GM06990 (cell line): ENCODE results near the gene SEMA4A.
"Not testable (repeated sequence)": the region's sequence is repeated elsewhere in the genome, so short reads cannot be mapped to it uniquely, and the experiment has no call there.

Experiments used
- DNase-seq: peaks from one replicate; pipeline ENCODE4 v3.0.0-alpha.2; 2011; ENCODE audit not compliant: insufficient read length; ENCODE audit errors: extremely low read depth
- H3K27me3 ChIP-seq: replicated peaks from 2 replicates; pipeline ENCODE4 v1.6.0; 2011; ENCODE audit warnings: low read length; ENCODE audit not compliant: control insufficient read depth, insufficient read depth
- H3K36me3 ChIP-seq: 2 replicates; pipeline ENCODE4 v1.5.1; 2011; ENCODE audit warnings: low read length; ENCODE audit not compliant: control insufficient read depth, insufficient read depth
- H3K4me3 ChIP-seq: replicated peaks from 2 replicates; pipeline ENCODE4 v1.5.1; 2011; ENCODE audit warnings: low read depth, mild to moderate bottlenecking, control low read depth, low read length
- TF ChIP-seq, protein P1 (sequence below): IDR thresholded peaks from 2 replicates; pipeline ENCODE4 v1.5.1; 2011; ENCODE audit warnings: low read length, control low read depth, mild to moderate bottlenecking, inconsistent platforms; ENCODE audit not compliant: insufficient read depth, poor library complexity, severe bottlenecking

The SEMA4A gene

DNA sequence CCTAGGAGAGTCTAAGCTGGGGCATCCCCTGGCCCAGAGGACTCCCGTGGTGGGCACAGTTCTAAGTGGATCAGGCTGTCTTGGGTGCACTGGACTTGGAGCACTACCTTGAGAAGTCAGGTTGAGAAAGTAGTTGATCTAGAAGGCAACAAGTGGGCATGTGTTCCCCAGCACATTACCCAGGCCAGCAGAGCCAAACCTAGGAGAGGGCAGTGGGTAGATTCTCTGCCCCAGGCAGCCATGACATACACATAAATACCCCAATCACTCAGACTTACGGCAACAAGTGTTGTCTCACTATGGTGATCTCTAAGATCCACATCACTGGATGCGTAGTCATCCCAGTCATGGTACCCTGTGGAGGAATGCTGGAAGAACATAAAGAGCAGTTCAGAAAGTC, 57.9 kb downstream of the SEMA4A start:
- Histone ChIP-seq H3K36me3 (peaks cover 15% of the 10 kb centered on the region), H3K4me3 (no peak overlapping the region), H3K27me3 (no peaks in the 10 kb centered on the region)
- TF ChIP-seq, protein P1, sequence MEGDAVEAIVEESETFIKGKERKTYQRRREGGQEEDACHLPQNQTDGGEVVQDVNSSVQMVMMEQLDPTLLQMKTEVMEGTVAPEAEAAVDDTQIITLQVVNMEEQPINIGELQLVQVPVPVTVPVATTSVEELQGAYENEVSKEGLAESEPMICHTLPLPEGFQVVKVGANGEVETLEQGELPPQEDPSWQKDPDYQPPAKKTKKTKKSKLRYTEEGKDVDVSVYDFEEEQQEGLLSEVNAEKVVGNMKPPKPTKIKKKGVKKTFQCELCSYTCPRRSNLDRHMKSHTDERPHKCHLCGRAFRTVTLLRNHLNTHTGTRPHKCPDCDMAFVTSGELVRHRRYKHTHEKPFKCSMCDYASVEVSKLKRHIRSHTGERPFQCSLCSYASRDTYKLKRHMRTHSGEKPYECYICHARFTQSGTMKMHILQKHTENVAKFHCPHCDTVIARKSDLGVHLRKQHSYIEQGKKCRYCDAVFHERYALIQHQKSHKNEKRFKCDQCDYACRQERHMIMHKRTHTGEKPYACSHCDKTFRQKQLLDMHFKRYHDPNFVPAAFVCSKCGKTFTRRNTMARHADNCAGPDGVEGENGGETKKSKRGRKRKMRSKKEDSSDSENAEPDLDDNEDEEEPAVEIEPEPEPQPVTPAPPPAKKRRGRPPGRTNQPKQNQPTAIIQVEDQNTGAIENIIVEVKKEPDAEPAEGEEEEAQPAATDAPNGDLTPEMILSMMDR, result no peak
- no peak for DNase-seq

DNA sequence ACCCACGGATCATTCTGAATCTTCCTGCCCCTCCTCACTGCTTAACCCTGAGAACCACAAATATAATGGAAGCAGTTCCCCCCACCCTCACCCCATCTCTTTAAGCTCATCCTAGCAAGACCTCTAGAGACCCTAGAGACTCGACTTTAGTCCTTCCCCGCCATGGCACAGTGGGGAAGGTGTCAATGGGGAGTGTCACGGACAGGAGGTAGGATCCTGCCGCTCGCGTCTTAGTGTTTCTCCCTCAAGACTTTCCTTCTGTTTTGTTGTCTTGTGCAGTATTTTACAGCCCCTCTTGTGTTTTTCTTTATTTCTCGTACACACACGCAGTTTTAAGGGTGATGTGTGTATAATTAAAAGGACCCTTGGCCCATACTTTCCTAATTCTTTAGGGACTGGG, 58.7 kb downstream of the SEMA4A start:
- Histone ChIP-seq H3K27me3 (no peaks in the 10 kb centered on the region), H3K36me3 (peaks cover 13% of the 10 kb centered on the region), H3K4me3 (peak overlapping the region; percentile 87)
- TF ChIP-seq, protein P1, result no peak
- no peak for DNase-seq

DNA sequence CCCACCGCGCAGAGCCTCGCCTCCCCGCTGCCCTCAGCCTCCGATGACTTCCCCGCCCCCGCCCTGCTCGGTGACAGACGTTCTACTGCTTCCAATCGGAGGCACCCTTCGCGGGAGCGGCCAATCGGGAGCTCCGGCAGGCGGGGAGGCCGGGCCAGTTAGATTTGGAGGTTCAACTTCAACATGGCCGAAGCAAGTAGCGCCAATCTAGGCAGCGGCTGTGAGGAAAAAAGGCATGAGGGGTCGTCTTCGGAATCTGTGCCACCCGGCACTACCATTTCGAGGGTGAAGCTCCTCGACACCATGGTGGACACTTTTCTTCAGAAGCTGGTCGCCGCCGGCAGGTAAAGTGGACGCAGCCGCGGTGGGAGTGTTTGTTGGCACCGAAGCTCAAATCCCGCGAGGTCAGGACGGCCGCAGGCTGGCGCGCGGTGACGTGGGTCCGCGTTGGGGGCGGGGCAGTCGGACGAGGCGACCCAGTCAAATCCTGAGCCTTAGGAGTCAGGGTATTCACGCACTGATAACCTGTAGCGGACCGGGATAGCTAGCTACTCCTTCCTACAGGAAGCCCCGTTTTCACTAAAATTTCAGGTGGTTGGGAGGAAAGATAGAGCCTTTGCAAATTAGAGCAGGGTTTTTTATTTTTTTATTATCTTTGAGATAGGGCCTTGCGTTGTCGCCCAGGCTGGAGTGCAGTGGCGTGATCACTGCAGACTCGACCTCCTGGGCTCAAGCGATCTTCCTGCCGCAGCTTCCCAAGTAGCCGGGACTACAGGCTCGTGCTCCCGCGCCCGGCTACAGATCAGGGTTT, 59.7 kb downstream of the SEMA4A start, which contains the start of gene PMF1:
Gene PMF1 (plus strand): TSS at position 175 of the 811 bp plus-strand sequence. CDS start 9 bp downstream, at position 184.
- H3K36me3 ChIP-seq, result peaks cover 13% of the 10 kb centered on the region
- TF ChIP-seq, protein P1, result no peak

DNA sequence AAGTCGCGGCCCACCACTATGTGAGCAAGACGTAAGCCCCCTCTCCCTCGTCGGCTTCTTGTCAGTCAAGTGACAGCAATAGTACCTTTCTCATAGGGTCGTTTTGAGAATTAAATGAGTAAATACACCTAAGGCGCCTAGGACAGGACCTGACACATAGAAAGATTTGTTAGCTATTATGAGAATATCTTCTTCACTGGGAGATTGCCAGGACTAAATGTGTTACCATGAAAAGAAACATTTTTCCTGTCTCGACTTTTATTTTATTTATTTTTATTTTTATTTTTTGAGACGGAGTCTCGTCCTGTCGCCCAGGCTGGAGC, 60.2 kb downstream of the SEMA4A start:
- H3K36me3 ChIP-seq, result peaks cover 10% of the 10 kb centered on the region
- DNase-seq, result peak; percentile 53
- no peaks in the 10 kb centered on the region for H3K27me3 ChIP-seq
- peak overlapping the region; percentile 87 for H3K4me3 ChIP-seq
- TF ChIP-seq, protein P1, result no peak

More for the DNA sequence above, 59.7 kb downstream of the SEMA4A start, which contains the start of gene PMF1:
- Histone ChIP-seq H3K27me3 (no peaks in the 10 kb centered on the region), H3K4me3 (peak within 1 kb of the TSS; percentile 87)
- peak; percentile 98 for DNase-seq

DNA sequence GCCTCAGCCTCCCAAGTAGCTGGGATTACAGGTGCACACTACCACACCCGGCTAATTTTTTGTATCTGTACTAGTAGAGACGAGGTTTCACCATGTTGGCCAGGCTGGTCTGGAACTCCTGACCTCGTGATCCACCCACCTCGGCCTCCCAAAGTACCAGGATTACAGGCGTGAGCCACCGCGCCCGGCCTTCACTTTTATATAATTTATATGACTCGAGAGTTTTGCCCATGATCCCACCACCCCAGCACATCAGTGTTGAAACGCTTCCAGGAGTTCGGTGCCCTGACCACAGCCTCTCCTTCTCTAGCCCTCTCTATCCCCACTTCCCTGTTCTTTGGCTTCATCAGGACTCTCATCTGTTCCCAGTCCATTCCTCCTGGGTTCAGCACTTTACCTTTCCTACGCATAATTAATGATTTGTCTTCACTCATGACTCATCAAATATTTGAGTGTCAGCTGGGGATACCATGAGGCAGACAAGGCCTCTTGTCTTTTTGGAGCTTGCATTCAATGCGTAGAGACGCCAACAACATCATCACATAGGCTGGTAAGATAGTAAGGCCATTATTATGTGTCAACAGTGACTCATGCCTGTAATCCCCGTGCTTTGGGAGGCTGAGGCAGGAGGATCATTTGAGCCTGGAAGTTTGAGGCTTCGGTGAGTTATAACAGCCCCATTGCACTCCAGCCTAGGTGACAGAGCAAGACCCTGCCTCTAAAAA, 60.8 kb downstream of the SEMA4A start:
- TF ChIP-seq, protein P1, result no peak
- Histone ChIP-seq H3K36me3 (peaks cover 10% of the 10 kb centered on the region), H3K27me3 (no peaks in the 10 kb centered on the region), H3K4me3 (peak overlapping the region; percentile 87)
- DNase-seq, result no peak

DNA sequence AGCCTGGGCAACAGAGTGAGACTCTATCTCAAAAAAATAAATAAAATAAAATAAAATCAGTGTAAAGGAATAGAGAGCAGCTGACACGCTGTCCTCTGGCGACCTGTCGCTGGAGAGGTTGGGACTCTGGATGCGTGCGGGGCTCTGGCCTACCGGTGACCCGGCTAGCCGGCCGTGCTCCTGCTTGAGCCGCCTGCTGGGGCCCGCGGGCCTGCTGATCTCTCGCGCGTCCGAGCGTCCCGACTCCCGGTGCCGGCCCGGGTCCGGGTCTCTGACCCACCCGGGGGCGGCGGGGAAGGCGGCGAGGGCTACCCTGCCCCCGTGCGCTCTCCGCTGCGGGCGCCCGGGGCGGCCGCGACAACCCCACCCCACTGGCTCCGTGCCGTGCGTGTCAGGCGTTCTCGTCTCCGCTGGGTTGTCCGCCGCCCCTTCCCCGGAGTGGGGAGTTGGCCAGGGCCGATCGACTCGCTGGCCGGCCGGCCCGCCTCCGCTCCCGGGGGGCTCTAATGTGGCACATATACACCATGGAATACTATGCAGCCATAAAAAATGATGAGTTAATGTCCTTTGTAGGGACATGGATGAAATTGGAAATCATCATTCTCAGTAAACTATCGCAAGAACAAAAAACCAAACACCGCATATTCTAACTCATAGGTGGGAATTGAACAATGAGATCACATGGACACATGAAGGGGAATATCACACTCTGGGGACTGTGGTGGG, 63.1 kb downstream of the SEMA4A start:
- H3K36me3 ChIP-seq, DNase-seq, H3K4me3 ChIP-seq, H3K27me3 ChIP-seq: not testable (repeated sequence)
